ENCODE data around the gene NR5A2.

The NR5A2 gene

GRCh38 chr1:200207711-200208126 lies 180.2 kb downstream of the NR5A2 start:
- no peak for DNase-seq

- no peak for DNase-seq
Observed at GRCh38 chr1:200211157-200211556, 183.6 kb downstream of the NR5A2 start.

- no peak for DNase-seq
Observed at GRCh38 chr1:200213392-200213791, 185.9 kb downstream of the NR5A2 start.

DNA sequence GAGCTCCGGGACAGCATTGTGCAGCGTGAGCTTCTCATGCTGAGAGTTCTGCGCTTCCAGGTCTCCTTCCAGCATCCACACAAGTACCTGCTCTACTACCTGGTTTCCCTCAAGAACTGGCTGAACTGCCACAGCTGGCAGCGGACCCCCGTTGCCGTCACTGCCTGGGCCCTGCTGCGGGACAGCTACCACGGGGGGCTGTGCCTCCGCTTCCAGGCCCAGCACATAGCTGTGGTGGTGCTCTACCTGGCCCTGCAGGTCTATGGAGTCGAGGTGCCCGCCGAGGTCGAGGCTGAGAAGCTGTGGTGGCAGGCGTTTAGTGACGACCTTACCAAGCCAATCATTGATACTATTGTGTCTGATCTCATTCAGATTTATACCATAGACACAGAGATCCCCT lies 186.4 kb downstream of the NR5A2 start:
- DNase-seq: no peak

- no peak for DNase-seq
Observed at GRCh38 chr1:200215350-200215749, 187.8 kb downstream of the NR5A2 start.

DNA sequence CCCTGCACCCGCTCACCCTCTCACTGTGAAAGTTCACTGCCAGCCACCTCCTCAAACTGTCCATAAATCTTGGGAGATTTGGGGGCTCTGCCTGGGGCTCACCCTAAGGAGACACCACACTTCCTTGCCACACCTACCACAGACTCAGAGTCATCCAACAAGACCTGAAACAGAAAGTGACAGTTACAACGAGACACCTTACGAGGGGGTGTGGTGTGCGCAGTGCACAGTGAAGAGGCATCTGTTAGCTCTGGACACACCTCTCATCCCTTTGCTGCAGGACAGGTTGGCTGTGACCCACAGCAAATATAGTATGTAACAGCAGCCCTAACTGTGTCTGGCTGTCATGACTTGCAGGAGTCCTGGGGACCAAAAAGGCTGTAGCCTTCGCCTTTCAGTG lies 190.2 kb downstream of the NR5A2 start:
- no peak for DNase-seq

DNA sequence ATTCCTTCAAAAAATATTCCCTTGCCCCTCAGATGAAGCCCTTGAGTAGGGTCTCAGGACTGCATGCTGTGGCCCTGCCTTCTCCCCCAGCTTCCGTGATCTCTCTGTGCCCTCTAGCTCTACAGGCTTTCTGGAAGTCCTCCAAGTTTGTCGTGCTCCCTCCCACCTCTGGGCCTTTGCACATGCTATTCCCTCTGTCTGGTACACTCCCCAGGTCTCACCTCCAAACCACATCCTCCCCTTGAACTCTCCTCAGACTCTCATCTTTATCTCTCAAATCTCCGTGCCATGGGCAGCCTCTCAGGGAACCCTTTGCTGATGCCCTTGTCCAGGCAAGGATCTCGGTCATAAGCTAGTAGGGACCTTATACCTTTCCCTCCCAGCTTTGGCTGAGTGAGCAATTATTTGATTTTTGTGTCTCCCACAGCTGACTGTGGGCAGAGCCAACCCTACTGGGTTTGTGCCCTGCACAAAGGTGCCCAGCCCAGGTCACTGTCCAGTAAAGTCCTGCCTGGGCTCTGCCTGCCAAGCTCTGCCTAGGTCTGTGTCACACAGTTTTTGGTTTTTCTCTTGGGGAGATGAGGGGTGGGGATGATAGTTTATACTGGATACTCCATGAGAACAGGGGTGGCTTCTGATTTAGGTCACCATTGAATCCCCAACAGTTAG lies 194.2 kb downstream of the NR5A2 start:
- DNase-seq: no peak

GRCh38 chr1:200223207-200223606 lies 195.7 kb downstream of the NR5A2 start:
- DNase-seq: no peak

- DNase-seq: no peak
Observed at GRCh38 chr1:200223613-200224012, 196.1 kb downstream of the NR5A2 start.

GRCh38 chr1:200224315-200224714 lies 196.8 kb downstream of the NR5A2 start:
- DNase-seq: no peak

DNA sequence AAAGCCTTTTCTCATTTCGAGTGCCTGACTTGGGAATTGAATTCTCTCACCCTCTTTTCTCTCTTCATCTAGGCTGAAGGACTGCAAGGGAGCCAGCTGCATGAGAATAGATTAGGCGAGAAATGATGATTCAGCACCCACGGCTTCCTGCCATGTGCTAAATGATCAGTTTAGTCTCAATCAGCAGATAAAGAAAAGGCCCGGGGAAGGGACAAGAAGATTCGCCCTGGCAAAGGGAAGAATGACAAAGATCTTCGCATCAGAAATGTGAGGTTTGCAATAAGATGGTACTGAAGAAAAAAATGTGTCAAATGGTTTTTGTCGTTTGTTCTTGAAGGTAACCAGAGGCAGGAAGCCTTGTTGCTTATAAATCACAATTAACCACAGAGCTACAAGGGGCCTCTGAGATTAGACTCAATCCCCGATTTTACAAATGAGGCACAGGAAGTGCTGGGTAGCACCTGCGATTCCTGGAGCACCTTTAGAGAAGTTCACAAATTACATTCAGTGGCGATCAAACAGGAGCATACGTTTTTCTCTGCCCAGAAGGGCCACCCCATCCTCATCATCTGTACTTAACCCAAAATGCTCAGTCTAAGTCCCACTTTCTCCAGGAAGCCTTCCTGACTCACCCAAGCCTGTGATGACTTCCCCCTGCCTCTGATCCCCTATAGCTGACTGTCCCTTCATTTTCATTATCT lies 198.9 kb downstream of the NR5A2 start:
- DNase-seq: no peak

GRCh38 chr1:200226969-200227303 lies 199.4 kb downstream of the NR5A2 start:
- no peak for DNase-seq
